Neural crest cell (in vitro differentiated cells): Measurements from ENCODE around the gene VSIG10. TPM values are rescaled to one million over a fixed set of nuclear protein-coding genes. Genes with fewer than 3 reads are reported as not detected.

Experiments used
- DNase-seq: peaks from one replicate; pipeline ENCODE4 v3.0.0; 2021; ENCODE audit warnings: low read depth, mixed read lengths, low spot score
- H3K27ac Mint-ChIP-seq: one replicate; pipeline ENCODE4 v1.8.0; 2021; ENCODE audit warnings: mild to moderate bottlenecking, mixed read lengths; ENCODE audit not compliant: unreplicated experiment
- H3K27me3 Mint-ChIP-seq: 2 replicates; pipeline ENCODE4 v1.8.0; 2021; ENCODE audit warnings: low read depth, mild to moderate bottlenecking, mixed read lengths
- H3K36me3 Mint-ChIP-seq: 2 replicates; pipeline ENCODE4 v1.8.0; 2021; ENCODE audit warnings: low read depth, mild to moderate bottlenecking, mixed read lengths
- H3K4me1 Mint-ChIP-seq: 2 replicates; pipeline ENCODE4 v1.8.0; 2021; ENCODE audit warnings: mixed read lengths
- H3K4me3 Mint-ChIP-seq: one replicate; pipeline ENCODE4 v1.8.0; 2021; ENCODE audit warnings: mild to moderate bottlenecking, mixed read lengths
- H3K9me3 Mint-ChIP-seq: 2 replicates; pipeline ENCODE4 v1.8.0; 2021; ENCODE audit warnings: mixed read lengths
- CTCF ChIP-seq: fragments of 200-600 bp; sonication (generic); conservative IDR thresholded peaks from 2 replicates; pipeline ENCODE4 v1.5.0; 2021; ENCODE audit warnings: antibody characterized with exemption, mild to moderate bottlenecking
- total RNA-seq: library from RNA; stranded (reverse); gene quantifications from 2 replicates; pipeline ENCODE4 v1.2.1, GENCODE V29; 2021

The VSIG10 gene
- total RNA-seq, 1 donor from 2014 or later, result 26.8 TPM

GRCh38 chr12:118073768-118074167 is 30.0 kb downstream of the VSIG10 start:
- H3K36me3 Mint-ChIP-seq, result peaks cover 16% of the 10 kb centered on the region
- H3K9me3 Mint-ChIP-seq, result no peaks in the 10 kb centered on the region
- no peak for DNase-seq
- H3K27ac Mint-ChIP-seq, result no peak overlapping the region
- H3K4me3 Mint-ChIP-seq, result no peak overlapping the region
- no peak for TF ChIP-seq CTCF
- H3K4me1 Mint-ChIP-seq, result no peaks in the 10 kb centered on the region
- no peaks in the 10 kb centered on the region for H3K27me3 Mint-ChIP-seq

- no peak for TF ChIP-seq CTCF
- H3K27ac Mint-ChIP-seq, result no peak overlapping the region
- peaks cover 14% of the 10 kb centered on the region for H3K36me3 Mint-ChIP-seq
- DNase-seq, result no peak
- H3K4me1 Mint-ChIP-seq, result no peaks in the 10 kb centered on the region
- no peaks in the 10 kb centered on the region for H3K27me3 Mint-ChIP-seq
- no peak overlapping the region for H3K4me3 Mint-ChIP-seq
- no peaks in the 10 kb centered on the region for H3K9me3 Mint-ChIP-seq
Measured at GRCh38 chr12:118070650-118071049, 33.2 kb downstream of the VSIG10 start.

GRCh38 chr12:118068445-118068844 is 35.4 kb downstream of the VSIG10 start:
- Mint-ChIP-seq H3K9me3 (no peaks in the 10 kb centered on the region), H3K4me1 (peaks cover 6% of the 10 kb centered on the region), H3K27me3 (no peaks in the 10 kb centered on the region), H3K4me3 (no peak overlapping the region), H3K36me3 (peaks cover 16% of the 10 kb centered on the region), H3K27ac (no peak overlapping the region)
- no peak for DNase-seq
- TF ChIP-seq CTCF, result no peak

GRCh38 chr12:118065380-118065779 is 38.4 kb downstream of the VSIG10 start:
- H3K4me3 Mint-ChIP-seq, result no peak overlapping the region
- no peaks in the 10 kb centered on the region for H3K27me3 Mint-ChIP-seq
- no peak for TF ChIP-seq CTCF
- H3K27ac Mint-ChIP-seq, result no peak overlapping the region
- H3K36me3 Mint-ChIP-seq, result peaks cover 12% of the 10 kb centered on the region
- H3K9me3 Mint-ChIP-seq, result no peaks in the 10 kb centered on the region
- DNase-seq, result no peak
- H3K4me1 Mint-ChIP-seq, result peaks cover 18% of the 10 kb centered on the region

GRCh38 chr12:118064608-118065007 is 39.2 kb downstream of the VSIG10 start:
- Mint-ChIP-seq H3K36me3 (peaks cover 12% of the 10 kb centered on the region), H3K27ac (no peak overlapping the region), H3K27me3 (peaks cover 2% of the 10 kb centered on the region), H3K4me1 (peaks cover 25% of the 10 kb centered on the region), H3K9me3 (no peaks in the 10 kb centered on the region), H3K4me3 (peak overlapping the region; percentile 90)
- DNase-seq, result no peak
- TF ChIP-seq CTCF, result peak; percentile 46
